CD4-positive, alpha-beta T cell treated with Interferon gamma for 1 hour (primary cell): ENCODE data around the gene NKAIN2.
"Not testable (repeated sequence)": the region's sequence is repeated elsewhere in the genome, so short reads cannot be mapped to it uniquely, and the experiment has no call there.

ENCODE experiments used
- DNase-seq: peaks from one replicate; pipeline ENCODE4 v3.0.0-alpha.2; 2020

Gene NKAIN2

DNA sequence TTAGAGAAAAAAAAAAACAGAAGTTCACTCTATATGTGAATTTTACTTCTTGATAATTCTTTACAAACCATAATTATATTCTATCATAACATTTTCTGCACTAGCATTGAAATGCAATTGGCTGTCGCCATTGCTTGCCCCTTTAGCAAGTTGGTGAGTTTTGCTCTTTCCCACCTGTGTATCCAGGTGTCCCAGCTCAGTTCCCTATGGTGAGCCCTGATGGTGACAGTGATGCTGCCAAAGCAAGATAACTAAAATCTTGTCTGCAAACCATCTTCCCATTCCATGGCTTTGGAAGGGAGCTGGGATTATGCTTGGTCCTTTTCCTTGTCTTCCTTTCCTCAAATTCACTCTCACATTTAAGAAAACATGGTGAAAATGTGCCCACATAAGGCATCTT lies 429.6 kb downstream of the NKAIN2 start:
- DNase-seq, result no peak

DNA sequence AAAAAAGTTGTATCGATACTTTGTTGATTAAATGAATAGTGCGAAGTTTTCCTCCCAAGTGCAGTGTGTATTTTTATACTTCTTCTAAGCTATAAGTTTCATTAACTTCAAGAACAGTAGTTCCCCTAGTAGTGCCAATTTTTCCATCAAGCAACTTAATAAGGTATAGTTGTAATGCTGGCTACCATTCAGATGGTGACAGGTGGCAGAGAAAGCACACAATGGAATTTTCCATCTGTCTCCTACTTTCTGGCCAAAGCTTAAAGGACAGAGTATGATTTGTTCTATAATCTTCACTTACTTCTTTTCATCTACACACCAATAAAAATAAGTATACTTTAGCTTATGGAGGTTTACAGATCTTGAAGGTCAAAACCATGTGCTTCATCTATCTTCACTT lies 431.1 kb downstream of the NKAIN2 start:
- no peak for DNase-seq

DNA sequence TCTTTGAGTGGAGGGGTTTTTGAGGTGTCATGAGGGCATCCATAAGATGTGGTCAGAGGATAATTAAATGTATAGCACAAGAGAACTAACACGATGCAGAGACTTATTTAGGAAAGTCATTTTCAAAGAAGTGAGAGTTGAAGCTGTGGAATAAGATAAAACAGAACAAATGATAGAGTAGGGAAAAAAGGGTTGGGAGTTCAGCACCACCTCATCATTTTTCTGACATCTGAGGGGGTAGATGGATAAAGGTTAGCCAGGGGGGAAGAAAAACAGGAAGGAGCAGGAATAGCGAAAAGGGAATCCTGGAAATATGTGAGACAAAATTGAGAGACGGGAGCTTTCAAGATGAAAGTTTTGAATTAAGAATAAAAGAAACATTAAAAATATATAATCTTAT lies 434.2 kb downstream of the NKAIN2 start:
- no peak for DNase-seq

DNA sequence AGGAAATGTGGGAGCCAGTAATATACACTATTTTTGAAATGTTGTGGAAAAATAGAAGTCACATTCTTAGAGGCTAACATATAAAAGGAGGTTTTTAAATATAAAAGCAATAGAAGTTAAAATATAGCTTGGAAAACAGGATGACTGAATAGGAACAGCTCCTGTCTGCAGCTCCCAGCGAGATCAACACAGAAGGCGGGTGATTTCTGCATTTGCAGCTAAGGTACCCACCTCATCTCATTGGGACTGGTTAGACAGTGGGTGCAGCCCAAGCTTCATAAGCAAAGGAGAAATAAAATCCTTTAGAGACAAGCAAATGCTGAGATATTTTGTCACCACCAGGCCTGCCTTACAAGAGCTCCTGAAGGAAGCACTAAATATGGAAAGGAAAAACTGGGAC lies 434.7 kb downstream of the NKAIN2 start:
- not testable (repeated sequence) for DNase-seq

DNA sequence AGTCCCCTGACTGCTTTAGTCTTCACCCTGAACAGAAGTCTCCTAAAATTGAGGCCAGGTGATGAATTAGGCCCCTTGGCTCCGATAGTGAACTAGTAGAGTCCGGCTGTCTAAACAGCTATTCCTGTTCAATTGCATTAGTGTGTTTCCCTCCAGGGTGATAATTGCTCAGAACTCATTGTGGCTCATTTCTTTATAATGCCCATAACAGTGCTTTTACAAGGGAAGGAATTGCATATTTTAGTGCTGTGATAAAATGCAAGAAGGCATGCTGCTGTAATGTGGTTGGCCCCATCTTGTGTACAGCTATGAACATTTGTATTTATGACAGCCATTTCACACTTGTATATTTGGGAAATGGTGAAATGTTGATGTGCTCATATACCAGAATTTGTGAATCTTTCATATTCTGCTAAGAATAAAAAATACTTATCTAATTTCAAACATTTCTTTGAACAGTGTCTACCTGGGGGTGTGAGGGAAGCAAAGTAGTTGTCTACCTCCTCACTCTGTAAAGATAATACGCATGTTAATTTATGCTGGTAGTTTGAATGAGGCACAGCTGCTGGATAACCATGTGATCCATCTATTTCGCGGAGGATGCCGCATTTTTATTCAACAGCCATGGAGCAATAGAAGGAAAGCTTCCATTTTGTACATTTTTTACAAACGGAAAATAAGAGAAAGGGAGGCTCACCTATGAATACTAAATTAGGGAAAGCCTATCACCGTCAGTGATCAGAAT lies 451.4 kb downstream of the NKAIN2 start:
- DNase-seq, result no peak

DNA sequence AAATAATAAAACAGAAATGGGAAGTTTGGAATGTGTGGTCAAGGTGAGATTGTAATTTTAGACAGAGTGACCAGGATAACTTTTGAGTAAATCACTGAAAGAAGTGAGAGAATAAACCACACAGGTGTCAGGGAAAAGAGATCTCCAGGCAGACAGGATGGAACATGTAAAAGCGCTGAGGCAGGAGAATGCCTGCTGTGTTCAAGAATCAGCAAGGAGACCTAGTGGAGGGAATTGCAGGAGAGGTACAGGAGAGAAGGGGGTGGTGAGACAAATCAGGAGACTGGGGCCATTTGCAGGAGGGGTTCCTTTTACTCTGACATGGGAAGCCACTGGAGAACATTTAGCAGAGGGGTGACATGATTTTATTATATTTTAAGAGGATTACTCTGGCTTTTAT lies 456.7 kb downstream of the NKAIN2 start:
- DNase-seq, result no peak

DNA sequence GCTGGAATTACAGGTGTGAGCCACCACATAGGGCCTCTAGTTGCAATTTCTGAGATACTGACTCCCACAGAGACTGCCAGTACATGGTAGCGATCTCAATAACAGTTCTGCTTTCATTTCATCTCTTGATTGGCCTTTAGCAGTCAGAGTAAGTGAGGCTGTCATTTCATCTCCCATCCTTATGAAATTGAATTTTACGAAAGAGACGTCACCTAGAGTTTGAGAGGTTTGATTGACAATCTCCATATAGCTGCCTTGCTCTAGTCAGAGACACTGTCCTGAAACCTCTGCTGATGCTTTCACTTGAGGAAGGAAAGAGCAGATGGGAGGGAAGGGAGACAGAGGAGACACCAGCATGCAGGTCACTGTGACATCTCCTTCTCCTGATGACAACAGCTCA lies 466.1 kb downstream of the NKAIN2 start:
- no peak for DNase-seq

DNA sequence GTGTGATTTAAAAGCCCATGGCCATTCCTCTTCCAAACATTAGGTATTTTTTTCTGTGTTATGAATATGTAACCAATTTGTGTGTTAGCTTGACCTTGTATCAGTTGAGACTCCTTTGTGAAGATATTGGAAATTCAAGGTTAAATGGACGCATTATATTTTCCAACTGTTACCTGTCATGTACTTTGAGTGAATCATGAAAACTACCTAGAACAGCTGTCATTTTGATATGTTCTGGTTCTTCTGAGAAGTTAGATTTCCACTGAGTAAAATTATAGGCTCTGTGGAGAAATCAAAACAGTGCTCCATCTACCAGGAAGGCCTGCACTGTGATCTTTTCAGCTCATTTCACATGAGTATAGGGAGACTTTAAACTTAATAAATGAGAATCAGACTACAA lies 470.0 kb downstream of the NKAIN2 start:
- no peak for DNase-seq

DNA sequence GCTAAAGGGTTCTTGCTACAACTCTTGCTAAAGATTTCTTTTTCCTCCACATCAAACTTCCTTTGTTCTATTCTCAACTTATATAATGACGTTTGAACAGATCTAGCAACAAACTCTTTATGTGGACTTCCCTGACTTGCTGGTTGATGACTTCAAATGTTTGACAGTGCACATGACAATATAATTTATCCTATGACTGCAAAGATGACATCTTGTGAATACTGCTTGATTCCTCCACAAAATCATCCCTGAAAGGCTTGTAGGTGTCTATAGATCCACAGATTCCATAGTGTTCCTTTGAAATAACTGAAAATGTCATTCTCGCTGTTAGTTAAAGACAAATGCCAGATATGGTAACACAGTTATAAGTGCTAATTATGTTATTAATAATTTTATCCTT lies 478.9 kb downstream of the NKAIN2 start:
- DNase-seq, result no peak

DNA sequence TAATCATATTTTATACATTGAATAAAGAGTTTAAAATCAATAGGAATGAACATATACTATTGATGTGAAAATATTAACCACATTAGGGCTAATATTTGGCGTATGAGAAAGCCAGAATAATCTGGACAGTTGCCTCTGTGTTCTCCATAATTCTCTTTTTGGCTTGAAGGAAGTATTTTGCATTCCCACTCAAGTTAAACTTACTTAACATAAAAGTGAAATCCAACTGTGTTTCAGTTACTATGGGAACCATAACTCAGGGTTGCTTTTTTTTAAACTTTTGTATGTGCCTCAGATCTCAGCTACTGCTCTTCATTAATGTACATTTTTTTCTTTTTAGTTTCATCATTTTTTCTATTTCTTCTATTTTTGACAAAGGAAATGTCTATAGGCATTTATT lies 479.8 kb downstream of the NKAIN2 start:
- no peak for DNase-seq

DNA sequence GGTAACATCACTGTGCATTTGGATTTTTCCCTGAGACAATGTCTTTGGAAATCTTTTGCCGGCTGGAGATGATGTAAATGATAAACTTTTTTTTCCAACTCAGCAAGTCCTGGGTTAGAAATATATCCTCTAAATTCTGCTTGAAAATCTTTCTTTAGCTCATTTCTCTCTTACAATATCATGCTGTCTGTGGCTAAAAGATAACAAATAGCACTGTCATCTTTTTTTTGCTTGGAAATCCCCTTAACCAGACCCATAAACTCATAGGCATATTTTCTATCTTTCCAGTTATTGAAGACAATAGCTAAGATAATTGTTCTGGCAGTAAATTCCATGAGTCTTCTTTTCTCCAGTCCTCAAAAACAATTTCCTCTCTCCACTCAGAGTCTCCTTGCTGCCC lies 481.5 kb downstream of the NKAIN2 start:
- DNase-seq, result no peak

DNA sequence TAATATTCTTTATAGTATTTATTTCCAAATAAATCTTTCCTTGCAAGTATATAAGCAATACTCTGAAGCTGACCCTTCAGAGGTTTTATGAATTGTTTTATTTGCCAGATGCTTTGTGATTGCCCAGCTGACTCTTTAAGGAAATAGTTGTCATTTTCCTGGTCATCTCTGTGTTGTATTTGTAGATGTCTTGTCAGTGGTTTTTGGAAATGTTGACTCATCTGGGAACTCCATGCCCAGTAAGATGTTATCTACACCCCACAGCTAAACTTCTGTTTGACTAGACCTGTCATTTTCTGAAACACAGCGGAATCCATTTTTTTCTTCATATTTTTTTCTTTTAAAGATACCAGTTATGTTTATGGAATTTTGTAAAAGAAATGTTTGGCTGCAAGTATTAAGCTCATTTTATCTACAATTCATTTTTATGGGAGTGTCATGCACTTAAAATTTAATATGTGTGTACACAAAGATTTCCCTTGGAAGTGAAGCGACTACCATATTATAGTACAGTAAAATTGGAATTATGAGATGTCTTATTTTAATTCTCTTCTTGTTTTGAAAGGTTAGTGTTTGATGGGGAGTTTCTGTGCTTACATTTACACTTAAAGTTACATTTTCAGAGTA lies 491.0 kb downstream of the NKAIN2 start:
- no peak for DNase-seq

DNA sequence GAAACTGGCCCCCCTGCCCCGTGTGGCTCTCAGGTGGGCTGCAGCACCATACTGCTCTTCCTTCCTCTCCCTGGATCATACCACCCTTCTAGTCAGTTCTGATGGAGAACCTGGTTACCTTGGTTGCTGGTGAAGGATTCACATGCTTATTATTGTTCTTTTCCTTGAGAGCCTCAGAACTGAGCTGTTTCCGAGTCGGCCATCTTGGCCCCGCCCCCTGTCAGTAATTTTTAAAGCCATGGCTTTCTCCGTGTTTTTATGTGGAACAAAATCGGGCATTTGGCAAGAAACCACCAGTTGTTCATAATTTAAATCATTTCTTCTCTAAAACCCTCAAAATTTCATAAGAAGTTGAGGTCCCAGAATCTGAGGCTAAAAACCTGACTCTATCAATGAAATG lies 493.8 kb downstream of the NKAIN2 start:
- no peak for DNase-seq

DNA sequence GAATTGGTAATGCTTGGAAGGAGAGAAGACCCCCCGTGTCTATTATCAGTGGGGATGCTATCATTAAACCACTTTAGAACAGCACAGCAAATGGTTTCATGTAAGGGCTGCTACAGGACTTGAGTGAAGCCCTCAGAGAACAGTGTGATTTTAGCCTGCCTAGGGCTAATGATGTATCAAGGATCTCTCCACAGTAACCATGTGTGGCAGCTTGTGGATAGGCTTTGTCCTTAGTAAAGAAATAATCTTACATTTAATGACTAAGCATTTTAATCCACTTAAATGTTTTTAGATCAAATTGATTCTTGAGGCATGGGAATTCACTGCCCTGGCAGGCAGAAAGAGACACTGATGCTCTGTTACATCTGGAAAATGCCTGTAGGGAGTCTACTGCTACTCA lies 495.1 kb downstream of the NKAIN2 start:
- DNase-seq, result no peak

DNA sequence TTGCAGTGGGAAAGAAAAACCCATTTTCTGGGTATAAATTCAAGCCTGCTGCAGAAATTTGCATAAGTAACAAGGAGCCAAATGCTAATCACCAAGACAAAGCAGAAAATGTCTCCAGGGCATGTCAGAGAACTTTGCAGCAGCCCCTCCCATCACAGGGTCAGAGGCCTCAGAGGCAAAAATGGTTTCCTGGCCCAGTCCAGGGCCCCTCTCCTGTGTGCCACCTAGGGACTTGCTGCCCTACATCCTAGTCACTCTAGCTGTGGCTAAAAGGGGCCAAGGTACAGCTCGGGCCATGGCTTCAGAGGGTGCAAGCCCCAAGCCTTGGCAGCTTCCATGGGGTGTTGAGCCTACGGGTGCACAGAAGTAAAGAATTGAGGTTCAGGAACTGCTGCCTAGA lies 497.2 kb downstream of the NKAIN2 start:
- DNase-seq, result not testable (repeated sequence)

DNA sequence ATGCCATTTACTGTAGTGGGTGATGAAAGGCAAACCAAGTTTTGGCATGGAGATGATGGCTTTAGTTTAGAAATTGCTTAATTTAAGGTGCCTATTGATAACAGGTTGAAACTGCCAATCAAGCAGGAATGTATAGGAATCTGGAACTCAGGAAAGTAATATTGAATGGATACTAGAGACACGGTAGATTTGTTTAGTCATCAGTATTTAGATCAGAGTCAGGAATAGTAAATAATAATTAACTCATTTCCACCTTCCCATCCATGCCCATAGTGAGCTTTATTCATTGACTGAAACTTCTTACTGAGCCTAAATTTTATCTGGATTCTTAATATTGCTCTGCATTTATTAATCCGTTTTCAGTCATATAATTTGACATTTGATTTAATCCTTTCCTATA lies 500.3 kb downstream of the NKAIN2 start:
- DNase-seq, result no peak

DNA sequence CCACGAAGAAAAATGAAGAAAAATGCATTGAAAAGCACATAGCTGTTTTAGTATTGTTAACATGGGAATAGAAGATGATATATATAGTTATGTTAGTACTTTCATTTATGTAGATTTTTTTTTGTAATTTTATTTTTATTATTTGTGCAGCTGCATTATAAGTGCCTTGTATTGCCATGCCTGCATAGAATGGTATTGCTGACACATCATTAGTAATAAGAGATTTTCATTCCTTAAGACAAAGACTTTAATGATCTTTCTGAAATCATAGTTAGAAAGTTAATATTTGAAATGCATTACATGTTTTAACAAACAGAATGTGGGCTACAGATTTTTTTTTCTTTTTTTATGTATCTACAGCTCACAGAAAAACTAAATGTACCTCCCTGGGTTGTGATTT lies 506.5 kb downstream of the NKAIN2 start:
- DNase-seq, result no peak

DNA sequence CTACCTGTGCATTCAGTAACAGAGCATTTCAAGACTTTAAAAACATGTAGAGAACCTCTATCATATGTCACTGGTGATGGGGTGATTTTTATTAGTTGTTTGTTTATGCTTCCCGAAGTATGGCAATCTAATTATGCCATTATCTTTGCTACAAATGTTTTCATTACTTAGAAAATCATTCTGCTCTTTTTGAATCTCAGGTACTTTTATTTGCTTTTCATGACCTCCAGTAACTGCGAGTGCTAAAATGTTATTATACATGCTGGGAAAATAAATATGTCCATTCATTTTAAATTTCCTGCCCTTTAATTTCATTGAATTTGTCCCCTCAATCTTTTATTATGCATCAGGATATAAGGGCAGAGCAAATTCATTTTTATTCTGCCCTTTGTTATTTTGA lies 515.7 kb downstream of the NKAIN2 start:
- no peak for DNase-seq

DNA sequence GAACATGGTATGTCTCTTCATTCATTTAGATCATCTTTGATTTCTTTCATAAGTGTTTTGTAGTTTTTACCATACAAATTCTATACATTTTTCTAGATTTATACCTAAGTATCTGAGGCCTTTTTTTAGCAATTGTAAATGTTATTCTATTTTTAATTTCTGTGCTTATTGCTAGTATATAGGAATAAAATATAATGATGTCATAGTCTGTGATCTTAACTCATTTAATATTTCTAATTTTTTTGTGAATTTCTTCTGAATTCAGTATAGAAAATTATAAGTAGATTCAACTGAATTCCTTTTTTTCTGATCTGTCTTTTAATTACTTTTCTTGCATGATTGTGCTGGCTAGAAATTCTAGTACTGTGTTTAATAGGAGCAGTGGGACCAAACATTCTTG lies 520.6 kb downstream of the NKAIN2 start:
- DNase-seq, result no peak

DNA sequence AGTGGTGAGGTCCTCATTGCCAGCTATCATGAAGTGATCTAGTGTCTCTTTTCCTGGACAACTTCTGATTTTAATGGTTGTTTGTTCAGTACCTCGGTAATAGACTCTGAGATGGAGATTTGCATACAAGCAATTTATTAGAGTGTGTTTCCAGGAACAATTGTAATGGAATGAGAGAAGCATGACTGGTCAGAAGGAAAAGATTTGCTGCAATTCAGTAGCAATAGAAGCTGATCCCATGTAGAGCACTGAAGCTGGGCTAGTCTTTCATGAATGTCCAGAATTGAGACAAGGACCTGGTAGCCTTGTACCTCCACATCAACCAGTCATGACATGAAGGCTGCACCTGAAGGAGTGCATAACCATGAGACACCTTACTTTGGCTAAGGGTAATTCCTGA lies 526.5 kb downstream of the NKAIN2 start:
- DNase-seq, result no peak

DNA sequence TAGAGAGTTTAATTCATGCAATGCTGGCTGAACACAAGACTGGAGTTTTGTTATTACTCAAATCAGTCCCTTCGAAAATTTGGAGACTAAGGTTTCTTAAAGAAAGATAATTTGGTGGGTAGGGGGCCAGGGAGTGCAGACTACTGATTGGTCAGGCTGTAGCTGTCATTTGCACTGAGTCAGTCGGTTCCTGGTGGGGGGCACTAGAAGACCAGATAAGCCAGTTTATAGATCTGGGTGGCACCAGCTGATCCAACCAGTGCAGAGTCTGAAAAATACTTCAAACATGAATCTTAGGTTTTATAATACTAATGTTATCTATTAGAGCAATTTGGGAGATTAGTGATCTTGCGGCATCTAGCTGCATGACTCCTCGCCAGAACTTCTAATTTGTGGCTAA lies 530.7 kb downstream of the NKAIN2 start:
- DNase-seq, result no peak

DNA sequence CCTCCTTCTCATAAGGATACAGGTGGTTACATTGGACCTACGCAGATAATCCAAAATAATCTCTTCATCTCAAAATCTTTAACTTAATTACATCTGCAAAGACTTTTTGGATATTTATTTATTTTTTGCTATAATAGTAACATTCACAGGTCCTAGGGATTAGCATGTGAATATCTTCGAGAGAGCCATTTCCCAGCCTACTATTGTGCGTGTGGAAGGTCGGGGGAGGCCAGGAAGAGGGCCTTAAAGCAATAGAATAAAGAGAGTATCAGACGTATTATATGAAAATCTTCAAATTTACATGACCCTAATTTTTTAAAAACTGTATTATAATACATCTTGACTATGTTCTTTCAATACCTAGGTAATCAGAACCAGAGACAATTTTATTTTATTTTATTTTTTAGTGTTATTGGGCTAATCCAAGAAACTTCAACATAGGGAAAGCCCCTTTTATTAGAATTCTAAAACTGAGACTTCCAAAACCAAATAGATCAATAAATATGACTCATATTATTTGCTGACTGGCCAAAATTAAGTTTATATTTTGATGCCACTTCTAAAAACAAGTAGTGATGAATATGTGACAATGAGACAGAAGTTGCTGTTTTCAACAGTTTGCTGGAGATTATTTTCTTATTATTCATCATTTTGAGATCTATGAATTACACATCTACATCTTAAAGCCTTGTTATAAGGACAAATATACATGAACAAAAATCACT lies 536.1 kb downstream of the NKAIN2 start:
- no peak for DNase-seq

DNA sequence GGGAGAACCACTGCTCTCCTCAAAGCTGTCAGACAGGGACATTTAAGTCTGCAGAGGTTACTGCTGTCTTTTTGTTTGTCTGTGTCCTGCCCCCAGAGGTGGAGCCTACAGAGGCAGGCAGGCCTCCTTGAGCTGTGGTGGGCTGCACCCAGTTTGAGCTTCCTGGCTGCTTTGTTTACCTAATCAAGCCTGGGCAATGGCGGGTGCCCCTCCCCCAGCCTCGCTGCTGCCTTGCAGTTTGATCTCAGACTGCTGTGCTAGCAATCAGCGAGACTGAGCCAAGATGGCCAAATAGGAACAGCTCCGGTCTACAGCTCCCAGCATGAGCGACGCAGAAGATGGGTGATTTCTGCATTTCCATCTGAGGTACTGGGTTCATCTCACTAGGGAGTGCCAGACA lies 544.7 kb downstream of the NKAIN2 start:
- not testable (repeated sequence) for DNase-seq

DNA sequence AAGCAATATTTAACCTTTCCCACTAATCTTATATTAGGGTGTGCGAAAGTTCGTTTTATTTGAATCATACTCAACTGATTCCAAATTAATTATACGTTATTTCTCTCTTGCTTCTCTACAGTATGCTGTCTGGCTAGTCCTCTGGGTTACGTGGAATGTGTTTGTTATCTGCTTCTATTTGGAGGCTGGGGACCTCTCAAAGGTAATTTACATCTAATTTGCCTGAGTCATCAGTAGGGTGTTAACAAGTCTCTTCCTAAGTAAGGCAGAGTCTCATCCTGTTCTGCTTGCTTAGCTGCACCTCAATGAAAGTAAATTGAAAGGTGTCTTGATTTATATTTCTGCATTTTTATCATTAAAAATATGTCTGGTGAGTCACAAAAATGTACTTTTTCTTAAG lies 551.5 kb downstream of the NKAIN2 start:
- no peak for DNase-seq
